Measurements from ENCODE around the gene NCOA1.

Gene NCOA1

DNA sequence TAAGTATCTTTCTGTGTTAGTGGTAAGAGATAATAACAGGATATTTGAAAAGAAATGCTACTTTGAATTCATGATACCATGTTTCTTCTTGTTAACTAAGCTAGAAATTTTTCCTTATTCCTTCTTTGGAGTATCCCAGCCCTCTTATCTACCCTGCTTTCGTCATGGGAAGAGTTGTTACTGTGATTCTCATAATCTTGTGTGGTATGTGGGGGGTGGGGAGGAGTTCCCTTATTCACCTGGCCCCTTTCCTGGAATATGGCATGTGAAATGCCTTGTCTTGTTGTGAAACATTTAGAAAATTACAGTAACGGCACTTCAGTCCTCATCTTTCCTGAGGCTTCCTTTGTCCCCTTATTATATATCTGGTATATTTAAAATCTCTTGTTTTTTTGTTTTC is 129.9 kb downstream of the NCOA1 start:
- in situ Hi-C loops (cut with HindIII; ENCODE audit: low sequenced_read_pairs), result no loop called here

DNA sequence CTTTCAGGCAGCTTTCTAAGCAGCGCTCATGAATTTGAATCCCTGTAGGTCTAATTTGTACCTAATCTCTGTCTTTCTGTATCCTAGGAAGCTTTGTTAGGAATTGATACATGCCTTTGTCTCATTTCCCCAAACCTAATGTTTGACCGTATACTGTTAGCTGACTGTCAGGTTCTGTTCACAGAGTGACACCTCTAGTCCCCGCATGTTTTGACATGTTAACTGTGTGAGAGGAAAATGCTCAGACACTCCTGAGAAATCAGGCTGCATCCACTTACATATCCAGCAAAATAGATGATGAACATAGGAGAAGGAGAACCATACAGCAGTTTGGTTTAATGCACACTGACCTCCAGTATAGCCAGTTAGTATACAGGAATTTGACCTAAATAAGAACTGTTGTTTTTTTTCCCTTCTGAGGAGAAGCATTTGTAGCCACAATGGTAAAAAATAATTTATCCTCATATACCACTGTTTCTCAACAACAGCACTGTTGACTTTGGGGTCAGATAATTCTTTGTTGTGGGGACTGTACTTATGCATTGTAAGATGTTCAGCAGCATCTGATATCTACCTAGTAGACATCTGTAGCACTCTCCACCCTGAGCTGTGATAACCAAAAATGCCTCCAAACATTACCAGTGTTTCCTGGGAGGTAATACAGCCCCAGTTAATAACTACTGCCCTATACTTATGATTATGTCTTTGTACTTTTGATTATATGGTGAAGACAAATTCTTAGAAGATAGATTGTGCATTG is 130.9 kb downstream of the NCOA1 start:
- in situ Hi-C loops (cut with HindIII; ENCODE audit: low sequenced_read_pairs), result no loop called here

DNA sequence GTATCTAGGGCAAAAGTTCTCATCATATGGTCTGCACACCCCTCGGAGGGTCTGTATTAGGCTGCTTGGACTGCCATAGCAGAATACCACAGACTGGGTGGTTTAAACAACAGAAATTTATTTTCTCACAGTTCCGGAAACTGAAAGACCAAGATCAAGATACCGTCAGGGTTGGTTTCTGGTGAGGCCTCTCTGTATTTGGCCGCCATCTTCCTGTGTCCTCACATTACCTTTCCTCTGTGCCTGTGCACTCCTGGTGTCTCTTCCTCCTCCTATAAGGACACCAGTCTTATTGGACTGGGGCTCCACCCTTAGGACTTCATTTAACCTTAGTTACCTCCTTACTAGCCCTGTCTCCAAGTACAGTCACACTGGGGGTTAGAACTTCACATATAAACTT is 132.5 kb downstream of the NCOA1 start:
- in situ Hi-C loops (cut with HindIII; ENCODE audit: low sequenced_read_pairs), result no loop called here

DNA sequence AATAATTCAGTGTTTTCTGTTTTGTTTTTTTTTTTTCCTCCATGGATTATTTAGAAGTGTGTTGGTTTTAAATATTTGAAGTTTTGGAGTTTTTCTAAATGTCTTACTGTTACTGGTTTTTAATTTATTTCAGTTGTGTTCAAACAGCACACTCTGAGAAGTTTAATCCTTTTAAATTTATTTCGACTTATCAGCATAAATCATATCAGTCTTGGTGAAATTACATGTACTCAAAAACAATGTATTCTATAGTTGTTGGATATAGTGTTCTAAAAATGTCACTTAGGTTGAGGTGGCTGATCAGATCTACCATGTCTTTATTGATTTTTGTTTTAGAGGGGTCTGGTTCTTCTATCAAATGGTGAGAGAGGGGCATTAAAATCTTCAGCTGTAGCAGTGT is 134.7 kb downstream of the NCOA1 start:
- in situ Hi-C loops (cut with HindIII; ENCODE audit: low sequenced_read_pairs), result no loop called here

DNA sequence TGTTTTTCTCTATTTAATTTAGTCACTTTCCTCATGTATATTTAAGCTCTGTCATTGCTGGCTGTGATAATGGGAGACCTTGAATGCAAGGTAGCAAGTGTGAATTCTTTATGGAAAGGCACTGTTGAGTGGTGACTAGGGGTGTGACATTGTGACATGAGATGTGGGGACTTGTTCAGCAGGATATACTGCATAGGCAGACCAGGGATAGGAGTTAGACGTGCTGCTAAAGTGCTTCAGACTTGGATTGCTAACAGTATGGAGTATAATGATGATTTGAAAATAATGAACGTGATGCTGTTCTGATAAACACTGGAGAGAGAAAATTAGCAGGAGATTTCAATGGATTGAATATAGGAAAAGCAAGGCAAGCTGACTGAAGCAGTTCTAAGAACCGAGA is 135.1 kb downstream of the NCOA1 start:
- in situ Hi-C loops (cut with HindIII; ENCODE audit: low sequenced_read_pairs), result no loop called here

DNA sequence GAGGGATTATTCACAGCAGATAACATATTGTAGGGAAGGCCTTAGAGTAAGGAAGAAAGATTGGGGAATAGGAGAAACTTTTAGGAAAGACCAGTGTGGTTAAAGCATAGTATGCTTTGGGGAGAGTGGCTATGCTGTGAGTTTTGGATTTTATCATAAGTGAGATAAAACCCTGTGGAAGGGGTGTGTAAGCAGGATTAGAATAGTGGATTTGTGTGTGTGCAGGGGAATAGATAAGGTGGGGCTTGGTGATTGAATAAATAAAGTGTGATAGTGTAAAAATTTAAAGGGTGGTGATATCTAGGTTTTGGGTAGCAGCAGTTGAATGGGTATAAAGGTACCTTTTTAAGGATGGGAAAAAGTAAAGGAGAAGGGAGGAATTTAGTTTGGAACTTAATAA is 137.7 kb downstream of the NCOA1 start:
- in situ Hi-C loops (cut with HindIII; ENCODE audit: low sequenced_read_pairs), result no loop called here

DNA sequence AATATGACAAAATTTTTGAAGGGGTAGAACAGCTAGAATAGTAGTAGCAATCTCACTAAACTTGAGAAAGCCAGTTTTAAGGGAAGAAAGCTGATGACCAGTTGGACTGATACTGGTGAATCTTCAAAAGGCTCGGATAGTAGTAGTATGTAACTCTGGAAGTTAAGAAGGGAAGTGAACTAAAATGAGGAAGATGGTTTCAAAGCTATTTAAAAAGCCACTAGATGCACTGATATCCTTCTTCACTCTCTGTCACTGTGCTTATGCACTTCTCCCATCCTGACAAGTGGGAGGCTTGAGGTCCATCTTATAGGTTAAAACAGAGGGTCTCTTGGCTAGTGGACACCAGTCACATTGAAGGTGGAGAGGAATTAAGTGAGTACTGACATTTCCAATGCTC is 141.1 kb downstream of the NCOA1 start:
- in situ Hi-C loops (cut with HindIII; ENCODE audit: low sequenced_read_pairs), result no loop called here

DNA sequence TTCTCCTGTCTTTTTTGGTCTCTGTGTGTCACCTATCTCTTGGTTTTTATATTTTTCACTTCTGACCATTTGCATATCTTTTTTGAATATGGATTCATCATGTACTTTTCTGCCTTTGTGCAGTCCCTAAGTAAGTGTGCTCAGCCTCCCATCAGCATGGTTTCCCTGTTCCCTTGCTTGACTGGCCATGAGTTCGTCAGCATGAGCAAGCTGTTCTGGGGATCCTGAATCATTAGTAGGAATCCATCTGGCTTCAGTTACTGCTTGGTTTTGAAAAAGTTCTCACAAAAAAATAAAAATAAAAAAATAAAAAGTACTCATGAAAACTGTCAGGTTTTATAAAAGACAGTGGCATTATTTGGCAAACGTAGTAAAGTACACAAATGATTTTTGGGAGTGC is 144.1 kb downstream of the NCOA1 start:
- in situ Hi-C loops (cut with HindIII; ENCODE audit: low sequenced_read_pairs), result no loop called here

DNA sequence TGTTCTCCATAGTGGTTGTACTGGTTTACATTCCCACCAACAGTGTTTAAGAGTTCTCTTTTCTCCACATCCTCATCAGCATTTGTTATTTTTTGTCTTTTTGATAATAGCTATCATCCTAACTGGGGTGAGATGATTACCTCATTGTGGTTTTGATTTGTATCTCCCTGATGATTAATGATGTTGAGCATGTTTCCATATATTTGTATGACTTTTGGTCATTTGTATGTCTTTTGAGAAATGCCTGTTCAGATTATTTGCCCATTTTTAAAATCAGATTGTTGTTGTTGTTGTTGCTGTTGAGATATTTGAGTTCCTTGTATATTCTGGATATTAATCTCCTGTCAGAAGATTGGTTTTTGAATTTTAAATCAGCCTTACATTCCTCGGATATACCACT is 147.5 kb downstream of the NCOA1 start:
- in situ Hi-C loops (cut with HindIII; ENCODE audit: low sequenced_read_pairs), result no loop called here

DNA sequence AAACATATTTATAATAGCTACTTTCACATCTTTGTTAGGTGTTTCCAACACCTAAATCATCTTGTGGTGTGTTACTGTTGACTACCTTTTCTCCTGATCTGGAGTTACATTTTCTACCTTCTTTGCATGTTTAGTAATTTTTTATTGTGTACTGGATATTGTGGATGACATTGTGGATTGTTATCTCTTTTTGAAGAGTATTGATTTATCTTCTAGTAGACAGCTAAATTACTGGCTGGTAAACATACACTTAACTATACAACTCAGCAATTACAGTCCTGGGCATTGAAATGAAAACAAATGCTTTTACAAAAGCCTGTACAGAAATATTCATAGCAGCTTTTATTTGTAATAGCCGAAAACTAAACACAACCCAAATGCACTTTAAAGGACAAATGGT is 151.3 kb downstream of the NCOA1 start:
- in situ Hi-C loops (cut with HindIII; ENCODE audit: low sequenced_read_pairs), result no loop called here

DNA sequence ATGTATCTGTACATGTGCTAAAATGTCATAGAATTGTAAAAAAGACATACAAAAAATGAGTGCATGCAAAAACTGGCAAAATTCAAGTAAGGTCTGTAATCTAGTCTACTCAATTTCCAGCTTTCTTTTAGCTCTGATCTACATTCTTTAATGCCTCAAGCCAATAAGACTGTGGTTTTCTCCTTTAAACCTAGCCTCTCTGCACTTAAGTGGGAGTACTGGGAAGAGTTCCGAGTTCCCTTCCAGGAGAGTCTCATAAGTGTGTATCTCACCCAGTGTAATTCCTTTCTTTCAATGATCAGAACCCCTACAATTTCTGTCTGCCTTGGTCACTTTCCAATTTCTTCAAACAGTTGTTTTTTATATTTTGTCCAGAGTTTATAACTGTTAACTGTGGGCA is 152.0 kb downstream of the NCOA1 start:
- in situ Hi-C loops (cut with HindIII; ENCODE audit: low sequenced_read_pairs), result no loop called here

DNA sequence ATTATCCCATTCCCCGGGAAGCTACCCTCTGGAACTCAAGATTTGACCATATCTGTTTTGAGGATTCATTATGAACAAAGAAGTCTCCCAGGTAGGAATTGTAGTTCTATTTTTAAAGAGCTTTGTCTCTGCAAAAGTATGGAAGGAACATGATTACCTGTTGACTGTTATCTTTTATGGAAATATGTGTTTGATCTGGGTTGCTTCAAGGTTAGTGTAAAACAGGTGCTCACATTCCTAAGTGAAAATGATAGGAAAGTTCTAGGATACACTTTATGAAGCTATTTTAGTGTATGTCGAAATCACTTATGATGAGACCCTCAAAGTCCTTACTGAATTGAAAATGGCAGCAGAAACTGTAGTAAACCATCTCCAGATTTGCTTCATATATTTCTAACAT is 153.0 kb downstream of the NCOA1 start:
- in situ Hi-C loops (cut with HindIII; ENCODE audit: low sequenced_read_pairs), result no loop called here

DNA sequence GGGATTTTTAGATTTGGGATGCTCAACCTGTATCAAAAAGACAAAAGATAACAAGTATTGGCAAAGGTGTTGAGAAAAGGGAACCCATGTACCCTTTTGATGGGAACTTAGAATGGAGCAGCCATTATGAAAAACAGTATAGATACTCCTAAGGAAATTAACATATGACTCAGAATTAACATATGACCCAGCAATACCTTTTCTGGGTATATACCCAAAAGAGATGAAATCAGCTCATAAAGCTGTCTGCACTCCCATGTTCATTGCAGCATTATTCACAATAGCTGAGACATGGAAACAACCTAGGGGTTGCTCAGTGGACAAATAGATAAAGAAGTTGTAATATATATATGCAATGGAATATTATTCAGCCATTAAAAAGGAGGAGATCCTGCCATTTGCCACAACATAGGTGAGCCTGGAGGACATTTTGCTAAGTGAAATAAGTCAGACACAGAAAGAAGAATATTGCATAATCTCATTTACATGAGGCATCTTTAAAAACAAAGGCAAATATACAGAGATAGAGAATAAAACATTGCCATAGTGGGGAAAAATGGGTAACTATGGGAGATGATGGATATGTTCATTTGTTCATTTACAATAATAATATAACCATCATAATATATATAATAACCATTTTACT is 160.1 kb downstream of the NCOA1 start:
- in situ Hi-C loops (cut with HindIII; ENCODE audit: low sequenced_read_pairs), result no loop called here

DNA sequence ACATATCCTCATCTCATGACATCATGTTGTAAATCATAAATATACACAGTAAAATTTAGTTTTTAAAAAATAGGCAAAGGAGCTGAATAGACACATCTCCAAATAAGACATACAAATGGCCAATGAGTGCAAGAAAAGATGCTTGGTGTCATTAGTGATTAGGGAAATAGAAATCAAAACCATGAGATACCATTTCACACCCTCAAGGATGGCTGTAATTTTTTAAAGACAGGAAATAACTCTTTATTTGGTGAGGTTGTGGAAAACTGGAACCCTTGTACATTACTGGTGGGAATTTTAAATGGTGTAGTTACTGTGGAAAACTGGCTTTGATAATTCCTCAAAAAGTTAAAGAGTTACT is 160.6 kb downstream of the NCOA1 start:
- in situ Hi-C loops (cut with HindIII; ENCODE audit: low sequenced_read_pairs), result no loop called here

DNA sequence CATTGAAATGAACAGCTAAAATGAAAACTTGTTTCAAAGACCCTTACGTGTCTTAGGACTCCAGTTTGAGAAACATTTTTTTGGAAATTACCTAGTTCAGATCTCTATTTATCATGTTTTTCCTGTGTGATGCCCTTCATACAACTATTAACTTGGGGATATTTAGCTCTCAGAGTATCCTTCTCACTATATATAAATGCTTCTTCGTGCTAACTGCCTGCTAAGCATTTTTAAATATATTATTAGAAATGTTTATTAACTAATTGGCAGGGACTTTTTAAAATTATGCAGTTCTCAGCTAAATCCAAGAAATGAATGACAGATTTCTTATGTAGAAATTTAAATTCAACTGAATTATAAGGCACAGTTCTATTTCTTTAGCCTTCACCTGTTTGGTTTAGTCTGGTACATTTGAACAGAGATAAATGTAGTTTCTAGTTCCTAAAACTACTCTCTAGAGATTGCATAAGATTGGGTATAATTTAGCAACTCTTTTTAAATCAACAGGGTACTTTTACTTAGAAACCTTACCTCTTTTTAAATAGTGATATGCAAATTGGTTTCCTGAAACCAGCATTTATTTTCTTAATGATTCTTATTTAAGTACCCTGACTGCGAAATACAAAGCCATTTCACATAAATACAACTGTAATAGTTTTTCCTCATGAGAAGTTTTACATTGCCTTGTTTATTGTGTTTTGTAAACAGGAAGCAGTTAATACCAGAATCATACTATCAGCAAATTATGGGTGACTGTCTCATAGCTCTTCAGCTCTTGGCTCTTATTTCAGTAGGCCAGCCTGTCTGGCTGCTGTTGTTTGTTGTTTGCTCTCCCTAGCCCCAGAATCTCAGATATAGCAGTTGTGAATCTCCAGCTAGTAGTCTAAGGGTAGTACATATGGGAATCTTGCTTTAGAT is 161.5 kb downstream of the NCOA1 start:
- in situ Hi-C loops (cut with HindIII; ENCODE audit: low sequenced_read_pairs), result no loop called here

DNA sequence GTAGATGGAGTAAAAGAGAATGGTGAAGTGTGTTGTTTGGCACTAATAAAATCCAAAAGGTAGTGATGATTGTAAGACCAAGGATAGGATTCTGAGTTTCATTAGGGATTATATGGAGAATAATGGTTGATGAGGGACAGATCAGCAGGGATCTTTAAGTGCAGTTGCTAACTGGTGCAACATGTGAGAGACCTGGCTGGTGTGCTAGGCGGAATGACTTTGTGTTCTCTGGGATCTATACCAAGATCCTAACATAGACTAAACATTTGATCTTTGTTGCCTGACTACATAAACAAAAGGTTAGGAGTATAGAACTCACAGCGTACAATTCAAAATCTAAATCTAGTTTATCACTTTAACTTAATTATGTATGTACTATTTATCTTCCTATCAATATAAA is 166.8 kb downstream of the NCOA1 start:
- in situ Hi-C loops (cut with HindIII; ENCODE audit: low sequenced_read_pairs), result no loop called here

DNA sequence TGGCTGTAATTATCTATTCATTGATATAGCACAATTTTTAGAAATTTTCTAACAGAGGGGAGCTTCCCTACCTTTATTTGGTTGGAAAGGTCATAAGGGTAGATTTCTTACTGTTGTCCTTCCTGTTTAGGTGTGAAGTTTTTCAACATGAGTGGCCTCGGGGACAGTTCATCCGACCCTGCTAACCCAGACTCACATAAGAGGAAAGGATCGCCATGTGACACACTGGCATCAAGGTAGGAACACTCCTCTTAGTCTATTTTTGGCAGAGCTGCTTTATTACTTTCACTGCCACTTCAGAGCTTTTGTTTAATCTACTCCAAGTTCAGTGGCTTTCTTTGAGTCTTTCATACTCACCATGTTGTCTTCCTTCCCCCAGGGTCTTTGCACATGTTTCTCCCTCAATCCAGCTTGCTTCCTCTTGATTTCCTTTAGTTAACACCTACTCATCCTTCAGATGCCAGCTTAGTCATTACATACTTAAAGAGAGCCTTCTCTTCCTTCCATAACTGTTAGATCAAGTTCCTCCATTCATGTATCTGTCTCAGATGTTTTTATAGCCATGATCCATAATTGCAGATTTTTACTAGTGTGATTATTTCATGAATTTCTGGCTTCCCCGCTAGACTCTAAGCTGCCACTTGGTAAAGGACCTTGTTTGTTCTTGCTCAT is 167.6 kb downstream of the NCOA1 start:
- in situ Hi-C loops (cut with HindIII; ENCODE audit: low sequenced_read_pairs), result no loop called here

DNA sequence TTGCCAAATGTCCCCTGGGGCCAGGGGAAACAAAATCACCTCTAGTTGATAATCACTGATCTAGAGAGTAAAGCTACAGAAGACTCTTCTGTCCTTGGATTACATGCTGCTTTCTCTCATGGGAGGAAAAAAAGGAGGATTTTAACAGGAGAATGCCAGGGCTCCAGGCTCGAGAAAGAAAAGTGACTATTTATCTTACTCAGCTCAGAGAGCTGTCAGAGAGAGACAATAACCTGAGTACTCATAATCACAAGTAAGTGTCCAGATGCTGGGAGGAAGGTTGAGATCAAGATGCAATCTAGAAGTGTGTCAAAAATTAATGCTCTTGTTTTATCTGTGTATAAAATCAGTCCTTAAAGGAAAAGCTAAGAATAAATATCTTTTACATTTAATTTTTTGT is 168.8 kb downstream of the NCOA1 start:
- in situ Hi-C loops (cut with HindIII; ENCODE audit: low sequenced_read_pairs), result no loop called here

DNA sequence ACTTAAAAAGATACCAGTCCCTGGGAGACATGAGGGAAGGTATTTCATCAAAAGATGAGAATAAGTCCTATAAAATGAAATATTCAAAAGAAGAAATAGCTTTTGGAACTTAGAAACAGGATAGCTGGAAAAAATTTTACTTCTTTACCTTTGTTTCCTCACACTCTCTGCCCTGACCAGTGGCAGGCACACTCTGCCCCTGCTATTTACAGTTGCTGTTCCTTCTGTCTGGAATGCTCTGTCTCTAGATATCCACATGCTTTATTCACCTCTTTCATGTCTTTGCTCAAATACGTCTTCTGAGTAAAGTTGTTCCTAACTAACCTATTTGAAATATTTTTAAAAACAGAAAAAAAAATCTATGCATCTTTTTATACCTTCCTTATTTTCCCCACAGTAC is 176.5 kb downstream of the NCOA1 start:
- in situ Hi-C loops (cut with HindIII; ENCODE audit: low sequenced_read_pairs), result no loop called here

DNA sequence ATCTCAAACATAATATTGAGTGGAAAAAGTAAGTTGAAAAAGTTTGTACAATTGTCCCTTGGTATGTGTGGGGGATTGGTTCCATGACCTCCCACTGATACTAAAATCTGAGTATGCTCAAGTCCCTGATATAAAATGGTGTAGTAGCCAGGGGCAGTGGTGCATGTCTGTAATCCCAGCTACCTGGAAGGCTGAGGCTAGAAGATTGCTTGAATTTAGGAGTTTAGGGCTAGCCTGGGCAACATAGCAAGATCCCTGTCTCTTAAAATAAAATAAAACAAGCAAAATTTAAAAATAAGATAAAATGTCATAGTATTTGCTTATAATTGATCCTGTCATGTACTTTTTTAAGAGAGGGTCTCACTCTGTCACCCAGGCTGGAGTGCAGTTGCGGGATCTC is 180.2 kb downstream of the NCOA1 start:
- in situ Hi-C loops (cut with HindIII; ENCODE audit: low sequenced_read_pairs), result loop anchor here (5.0 kb wide), 1 partner anchor 76 kb away; no protein-coding TSS in a partner anchor

DNA sequence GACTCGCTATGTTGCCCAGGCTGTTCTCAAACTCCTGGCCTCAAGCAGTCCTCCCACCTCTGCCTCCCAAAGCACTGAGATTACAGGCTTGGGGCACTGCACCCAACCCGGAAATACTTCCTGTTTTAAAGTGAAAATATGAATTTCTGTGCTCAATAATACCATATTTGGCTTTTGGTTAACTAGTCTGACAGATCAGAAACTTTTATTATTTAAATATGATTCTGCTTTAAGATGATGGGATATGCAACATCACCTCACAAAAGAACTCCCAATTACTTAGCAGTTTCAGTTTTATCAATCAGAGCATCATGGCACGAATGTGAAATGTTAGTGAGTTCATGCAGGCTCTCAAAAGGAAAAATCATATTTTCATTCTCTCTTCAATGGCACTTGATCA is 181.5 kb downstream of the NCOA1 start:
- in situ Hi-C loops (cut with HindIII; ENCODE audit: low sequenced_read_pairs), result loop anchor here (5.0 kb wide), 1 partner anchor 75 kb away; no protein-coding TSS in a partner anchor

Measured in endothelial cell of hepatic sinusoid (primary cell).